Stomach (tissue), 9 donors: ENCODE measurements around the gene GZF1. TPM values are rescaled to one million over a fixed set of nuclear protein-coding genes. Genes with fewer than 3 reads are reported as not detected.

Experiments
- DNase-seq, 2 donors: peaks; one replicate each; pipeline versions ENCODE4 v3.0.0 to v3.0.0-alpha.2; 2013 to 2019
- H3K27ac ChIP-seq, 5 donors: fragments of 200-600 bp in 4 of 5; sonication (generic) in 4 of 5; one replicate each; pipeline ENCODE4 v1.5.1; 2013 to 2019; ENCODE audit warnings: mild to moderate bottlenecking in 1 of 5, moderate library complexity in 1 of 5
- H3K27me3 ChIP-seq, 3 donors: fragments of 200-600 bp; sonication (generic); one replicate each; pipeline ENCODE4 v1.5.1; 2017 to 2019; ENCODE audit warnings: mixed run types in 1 of 3
- H3K36me3 ChIP-seq, 4 donors: fragments of 200-600 bp; sonication (generic); 1 replicate in 3 of 4; 2 replicates in 1 of 4; pipeline ENCODE4 v1.5.1; 2016 to 2019
- H3K4me1 ChIP-seq, 4 donors: fragments of 200-600 bp; sonication (generic); one replicate each; pipeline ENCODE4 v1.5.1; 2016 to 2019
- H3K4me3 ChIP-seq, 4 donors: fragments of 200-600 bp; sonication (generic) in 3 of 4; one replicate each; pipeline ENCODE4 v1.5.1; 2016 to 2019; ENCODE audit warnings: mild to moderate bottlenecking in 1 of 4
- H3K9me3 ChIP-seq, 4 donors: fragments of 200-600 bp; sonication (generic); one replicate each; pipeline ENCODE4 v1.5.1; 2016 to 2019
- CTCF ChIP-seq, 7 experiments: fragments of 450-650 bp in 4 of 7; fragments of 200-600 bp in 3 of 7; sonication (generic) in 3 of 7; IDR thresholded peaks; one replicate each; pipeline ENCODE4 v1.5.1; 2016 to 2019; ENCODE audit warnings: antibody characterized with exemption in 7 of 7, control low read depth in 2 of 7, mild to moderate bottlenecking in 1 of 7
- EP300 ChIP-seq: sonication (generic); formaldehyde crosslinking; IDR thresholded peaks from one replicate; pipeline ENCODE4 v1.6.1; 2017; ENCODE audit warnings: antibody characterized with exemption
- POLR2A ChIP-seq, 4 donors: fragments of 450-650 bp; IDR thresholded peaks; one replicate each; pipeline ENCODE4 v1.6.1; 2016; ENCODE audit warnings: antibody characterized with exemption in 4 of 4, control low read depth in 2 of 4, mild to moderate bottlenecking in 1 of 4, moderate library complexity in 1 of 4
- POLR2AphosphoS5 ChIP-seq, 3 donors: sonication (generic); formaldehyde crosslinking; IDR thresholded peaks; one replicate each; pipeline ENCODE4 v1.6.1; 2016; ENCODE audit warnings: antibody characterized with exemption in 3 of 3
- WGBS, 5 donors: extraction: QIAGEN DNeasy Blood & Tissue Kit in 3 of 5; methylation state at CpG; one replicate each; pipeline versions ENCODE4 v1.1.5 to v1.1.7; 2013 to 2018; 5-methylcytosine and 5-hydroxymethylcytosine counted together
- intact Hi-C: fragments of 100-400 bp; cut with DNase I; formaldehyde crosslinking; loops from one replicate; pipeline ENCODE4 v1.15.1; 2023; ENCODE audit warnings: low total_unique reads
- polyA plus RNA-seq, 3 donors: library from polyadenylated mRNA; stranded (reverse); fragments of 200-250 nt; gene quantifications; one replicate each; pipeline ENCODE4 v1.2.3, GENCODE V29; 2013
- total RNA-seq, 5 donors: library from RNA; depleted of rRNA; stranded (reverse); fragments of >200 nt; gene quantifications; one replicate each; pipeline versions ENCODE4 v1.1.0 to v1.2.3, GENCODE V29; 2014 to 2016
- donor health status: healthy with polysubstance abuse.
- donor health status: Bipolar disorder and iron deficiency.
- donor health status: healthy.

GZF1 gene
- total and polyA plus RNA-seq, 8 donors: 2.9 to 19.7 (median 8.6) TPM

GRCh38 chr20:23412026-23412425 is 50.0 kb downstream of the GZF1 start:
- Histone ChIP-seq H3K36me3 (no peaks in the 10 kb centered on the region), H3K9me3 (no peaks in the 10 kb centered on the region), H3K27me3 (no peaks in the 10 kb centered on the region), H3K4me3 (no peak overlapping the region), H3K27ac (no peak overlapping the region), H3K4me1 (peaks cover 4 to 55% (median 16%) of the 10 kb centered on the region in 4 donors)
- intact Hi-C loops: no loop called here
- TF ChIP-seq EP300: no peak
- TF ChIP-seq CTCF (IDR thresholded peaks at IDR 0.05): no peak
- TF ChIP-seq POLR2A (IDR thresholded peaks at IDR 0.05): no peak
- no peak for TF ChIP-seq POLR2AphosphoS5 (IDR thresholded peaks at IDR 0.05)
- 56 to 83% (median 68%) methylated on average over 1 of the region's 1 CpG for WGBS, 5 donors
- DNase-seq: no peak

- Histone ChIP-seq H3K4me3 (no peak overlapping the region), H3K9me3 (no peaks in the 10 kb centered on the region), H3K27ac (no peak overlapping the region), H3K4me1 (peaks cover 4 to 68% (median 25%) of the 10 kb centered on the region in 4 donors), H3K36me3 (no peaks in the 10 kb centered on the region), H3K27me3 (no peaks in the 10 kb centered on the region)
- intact Hi-C loops: no loop called here
- WGBS, 5 donors: 79 to 99% (median 96%) methylated on average over 3 of the region's 3 CpGs
- DNase-seq: no peak
- TF ChIP-seq POLR2AphosphoS5 (IDR thresholded peaks at IDR 0.05) (no peak), EP300 (no peak), POLR2A (IDR thresholded peaks at IDR 0.05) (no peak), CTCF (IDR thresholded peaks at IDR 0.05) (no peak)
Observed at GRCh38 chr20:23413862-23414422, 52.0 kb downstream of the GZF1 start.

GRCh38 chr20:23414526-23415188 is 52.7 kb downstream of the GZF1 start:
- 67 to 82% (median 69%) methylated on average over 1 of the region's 1 CpG for WGBS, 5 donors

GRCh38 chr20:23415555-23415954 is 53.6 kb downstream of the GZF1 start:
- Histone ChIP-seq H3K4me1 (peaks cover 11 to 81% (median 35%) of the 10 kb centered on the region in 4 donors), H3K27ac (no peak overlapping the region), H3K9me3 (no peaks in the 10 kb centered on the region), H3K36me3 (no peaks in the 10 kb centered on the region), H3K27me3 (no peaks in the 10 kb centered on the region), H3K4me3 (no peak overlapping the region)
- 50 to 73% (median 61%) methylated on average over 5 of the region's 5 CpGs for WGBS, 5 donors
- intact Hi-C loops: no loop called here
- TF ChIP-seq POLR2A (IDR thresholded peaks at IDR 0.05) (no peak), CTCF (IDR thresholded peaks at IDR 0.05) (no peak), EP300 (no peak), POLR2AphosphoS5 (IDR thresholded peaks at IDR 0.05) (no peak)
- no peak for DNase-seq

More at GRCh38 chr20:23414526-23415188, 52.7 kb downstream of the GZF1 start:
- no peak overlapping the region for H3K4me3 ChIP-seq
- no peaks in the 10 kb centered on the region for H3K9me3 ChIP-seq
- no peak overlapping the region for H3K27ac ChIP-seq
- H3K4me1 ChIP-seq: peaks cover 9 to 75% (median 32%) of the 10 kb centered on the region in 4 donors
- no peaks in the 10 kb centered on the region for H3K27me3 ChIP-seq
- H3K36me3 ChIP-seq: no peaks in the 10 kb centered on the region
- intact Hi-C loops: no loop called here
- DNase-seq: no peak
- TF ChIP-seq EP300 (no peak), POLR2AphosphoS5 (IDR thresholded peaks at IDR 0.05) (no peak), POLR2A (IDR thresholded peaks at IDR 0.05) (no peak)
